Immature natural killer cell (primary cell): Measurements from ENCODE around the gene TMEM201. TPM values are rescaled to one million over a fixed set of nuclear protein-coding genes. Genes with fewer than 3 reads are reported as not detected.
A peak's percentile ranks its signal among the peaks of the same experiment; 100 is the strongest.
"Not testable (repeated sequence)": the region's sequence is repeated elsewhere in the genome, so short reads cannot be mapped to it uniquely, and the experiment has no call there.

Source experiments
- DNase-seq, 3 donors: peaks; one replicate each; pipeline ENCODE4 v3.0.0; 2022; ENCODE audit warnings: mixed read lengths in 1 of 3
- H3K27ac Mint-ChIP-seq, 6 donors: one replicate each; pipeline ENCODE4 v1.8.0; 2020; ENCODE audit warnings: mixed read lengths in 6 of 6, mild to moderate bottlenecking in 5 of 6, inconsistent platforms in 4 of 6, moderate library complexity in 3 of 6
- H3K27me3 Mint-ChIP-seq, 3 donors: one replicate each; pipeline ENCODE4 v1.8.0; 2020 to 2021; ENCODE audit warnings: low read depth in 3 of 3, mild to moderate bottlenecking in 3 of 3, mixed read lengths in 3 of 3, moderate library complexity in 3 of 3, inconsistent platforms in 1 of 3
- H3K36me3 Mint-ChIP-seq, 3 donors: one replicate each; pipeline ENCODE4 v1.8.0; 2020; ENCODE audit warnings: mixed read lengths in 3 of 3, inconsistent platforms in 2 of 3, mild to moderate bottlenecking in 2 of 3
- H3K4me1 Mint-ChIP-seq, 2 donors: one replicate each; pipeline ENCODE4 v1.8.0; 2020; ENCODE audit warnings: inconsistent platforms in 2 of 2, mild to moderate bottlenecking in 2 of 2, mixed read lengths in 2 of 2, moderate library complexity in 1 of 2
- H3K4me3 Mint-ChIP-seq, 5 donors: one replicate each; pipeline ENCODE4 v1.8.0; 2020; ENCODE audit warnings: mild to moderate bottlenecking in 5 of 5, mixed read lengths in 5 of 5, inconsistent platforms in 3 of 5, moderate library complexity in 3 of 5
- H3K9me3 Mint-ChIP-seq, 6 donors: one replicate each; pipeline ENCODE4 v1.8.0; 2020; ENCODE audit warnings: mild to moderate bottlenecking in 6 of 6, mixed read lengths in 6 of 6, inconsistent platforms in 4 of 6, moderate library complexity in 3 of 6
- polyA plus RNA-seq, 3 donors: library from polyadenylated mRNA; unstranded; fragments of 300-500 nt; fragmentation: Illumina TruSeq; gene quantifications; one replicate each; pipeline ENCODE4 v1.2.3, GENCODE V29; 2021

Gene TMEM201
- polyA plus RNA-seq, 3 donors from 2014 or later = 1.1 to 2.3 (median 1.3) TPM

DNA sequence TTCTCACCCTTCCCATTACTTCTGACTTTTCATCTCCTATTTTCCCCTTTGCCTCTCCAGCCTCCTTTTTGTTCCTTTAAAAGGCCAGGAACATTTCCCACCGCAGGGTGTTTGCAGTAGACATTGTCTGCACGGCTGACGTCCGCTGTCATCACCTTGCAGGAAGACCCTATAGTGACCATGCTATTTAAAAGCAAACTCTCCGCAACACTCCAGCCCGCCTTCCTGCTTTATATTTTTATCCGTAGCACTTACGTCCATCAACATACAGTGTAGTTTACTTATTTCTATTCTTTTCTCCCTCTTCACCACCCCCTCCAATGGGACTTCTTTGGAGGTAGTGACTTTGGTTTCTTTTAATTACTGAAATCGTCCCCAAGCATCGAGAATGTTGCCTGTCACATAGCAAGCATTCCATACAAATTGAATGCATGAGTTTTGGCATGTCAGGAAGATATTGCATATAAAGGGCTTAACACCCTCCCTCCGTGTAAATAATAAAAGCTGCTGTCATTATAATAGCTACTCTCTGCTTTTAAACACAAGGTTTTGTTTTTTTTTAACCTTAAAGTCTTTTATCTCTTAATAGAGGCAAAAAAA is 29.7 kb upstream of the TMEM201 start:
- Mint-ChIP-seq H3K9me3 (no peaks in the 10 kb centered on the region), H3K27me3 (peaks cover 0 to 3% (median 0%) of the 10 kb centered on the region in 3 donors), H3K4me1 (peaks cover 0 to 7% of the 10 kb centered on the region in 2 donors), H3K4me3 (no peak overlapping the region), H3K27ac (no peak overlapping the region), H3K36me3 (peaks cover 10 to 30% (median 12%) of the 10 kb centered on the region in 3 donors)
- DNase-seq = no peak

DNA sequence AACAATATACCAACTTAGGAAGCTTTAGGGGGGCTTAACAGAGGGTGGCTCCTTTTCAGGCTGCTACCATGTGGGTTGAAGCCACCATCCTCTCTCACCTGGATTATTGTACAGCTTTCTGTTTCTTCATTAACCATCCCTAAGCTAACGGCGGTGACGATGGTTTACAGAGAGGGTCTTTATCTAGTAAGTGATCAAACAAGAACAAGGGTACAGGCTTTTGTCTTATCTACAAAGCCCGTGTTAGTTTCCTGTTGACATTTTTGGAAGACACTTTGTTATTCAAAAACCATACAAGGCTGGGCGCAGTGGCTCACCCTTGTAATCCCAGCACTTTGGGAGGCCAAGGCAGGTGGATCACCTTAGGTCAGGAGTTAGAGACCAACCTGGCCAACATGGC is 29.0 kb upstream of the TMEM201 start:
- H3K9me3 Mint-ChIP-seq = no peaks in the 10 kb centered on the region
- no peak overlapping the region for H3K4me3 Mint-ChIP-seq
- DNase-seq = no peak
- peaks cover 0 to 3% (median 0%) of the 10 kb centered on the region in 3 donors for H3K27me3 Mint-ChIP-seq
- H3K36me3 Mint-ChIP-seq = peaks cover 10 to 33% (median 12%) of the 10 kb centered on the region in 3 donors
- peaks cover 0 to 7% of the 10 kb centered on the region in 2 donors for H3K4me1 Mint-ChIP-seq
- no peak overlapping the region for H3K27ac Mint-ChIP-seq

DNA sequence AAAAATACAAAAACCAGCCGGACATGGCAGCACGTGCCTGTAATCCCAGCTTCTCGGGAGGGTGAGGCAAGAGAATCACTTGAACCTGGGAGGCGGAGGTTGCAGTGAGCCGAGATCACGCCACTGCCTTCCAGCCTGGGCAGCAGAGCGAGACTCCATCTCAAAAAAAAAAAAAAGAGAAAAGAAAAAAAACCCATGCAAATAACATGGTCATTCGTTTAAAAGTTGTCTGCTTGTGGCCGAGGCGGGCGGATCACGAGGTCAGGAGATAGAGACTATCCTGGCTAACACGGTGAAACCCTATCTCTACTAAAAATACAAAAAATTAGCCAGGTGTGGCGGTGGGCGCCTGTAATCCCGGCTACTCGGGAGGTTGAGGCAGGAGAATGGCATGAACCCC is 28.6 kb upstream of the TMEM201 start:
- not testable (repeated sequence) for H3K9me3 Mint-ChIP-seq, H3K27me3 Mint-ChIP-seq, H3K4me1 Mint-ChIP-seq, DNase-seq, H3K27ac Mint-ChIP-seq, H3K4me3 Mint-ChIP-seq
- peaks cover 10 to 32% (median 12%) of the 10 kb centered on the region in 3 donors for H3K36me3 Mint-ChIP-seq

DNA sequence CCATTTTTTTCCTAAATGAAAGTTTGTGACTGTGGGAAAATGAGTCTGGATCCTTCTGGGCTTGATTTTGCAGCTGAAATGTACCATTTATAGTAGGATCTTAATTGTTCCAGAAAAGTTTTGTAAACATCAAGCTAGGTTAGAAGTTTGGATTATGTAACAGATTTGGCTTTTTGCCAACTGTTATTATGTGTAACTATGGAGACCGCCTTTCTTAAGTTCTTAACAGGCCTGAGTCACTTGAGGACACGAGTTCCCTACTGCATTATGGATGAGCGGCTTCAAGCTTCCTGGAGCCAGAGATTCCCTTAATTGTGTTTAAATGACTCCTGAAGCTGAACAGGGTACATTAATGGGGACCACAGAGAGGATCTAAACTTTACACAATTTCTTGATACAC is 27.3 kb upstream of the TMEM201 start:
- Mint-ChIP-seq H3K27me3 (peaks cover 0 to 3% (median 3%) of the 10 kb centered on the region in 3 donors), H3K4me3 (no peak overlapping the region), H3K36me3 (peaks cover 0 to 20% (median 3%) of the 10 kb centered on the region in 3 donors), H3K9me3 (no peaks in the 10 kb centered on the region), H3K27ac (no peak overlapping the region), H3K4me1 (peaks cover 0 to 7% of the 10 kb centered on the region in 2 donors)
- DNase-seq = no peak

DNA sequence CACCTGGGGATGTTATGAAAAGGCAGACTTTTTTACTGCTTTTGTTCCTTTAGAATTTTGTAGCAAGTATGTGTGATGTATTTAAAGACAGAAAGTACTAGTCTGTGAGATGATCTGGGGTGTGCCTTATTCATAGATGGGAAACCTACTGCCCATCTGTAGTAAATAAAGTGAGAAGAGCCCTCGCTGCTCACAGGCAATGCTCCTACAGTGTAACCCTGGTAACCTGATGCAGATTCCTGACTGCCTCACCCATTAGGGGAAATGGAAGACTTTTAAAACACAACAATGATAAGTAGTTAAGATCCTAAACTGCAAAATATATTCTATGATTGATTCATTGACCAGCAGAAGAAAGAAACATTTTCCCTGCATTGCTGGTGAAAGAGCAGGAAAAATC is 19.4 kb upstream of the TMEM201 start:
- Mint-ChIP-seq H3K9me3 (no peaks in the 10 kb centered on the region), H3K36me3 (peaks cover 0 to 14% (median 0%) of the 10 kb centered on the region in 3 donors), H3K27ac (no peak overlapping the region), H3K27me3 (peaks cover 0 to 5% (median 0%) of the 10 kb centered on the region in 3 donors), H3K4me1 (no peaks in the 10 kb centered on the region), H3K4me3 (no peak overlapping the region)
- no peak for DNase-seq

DNA sequence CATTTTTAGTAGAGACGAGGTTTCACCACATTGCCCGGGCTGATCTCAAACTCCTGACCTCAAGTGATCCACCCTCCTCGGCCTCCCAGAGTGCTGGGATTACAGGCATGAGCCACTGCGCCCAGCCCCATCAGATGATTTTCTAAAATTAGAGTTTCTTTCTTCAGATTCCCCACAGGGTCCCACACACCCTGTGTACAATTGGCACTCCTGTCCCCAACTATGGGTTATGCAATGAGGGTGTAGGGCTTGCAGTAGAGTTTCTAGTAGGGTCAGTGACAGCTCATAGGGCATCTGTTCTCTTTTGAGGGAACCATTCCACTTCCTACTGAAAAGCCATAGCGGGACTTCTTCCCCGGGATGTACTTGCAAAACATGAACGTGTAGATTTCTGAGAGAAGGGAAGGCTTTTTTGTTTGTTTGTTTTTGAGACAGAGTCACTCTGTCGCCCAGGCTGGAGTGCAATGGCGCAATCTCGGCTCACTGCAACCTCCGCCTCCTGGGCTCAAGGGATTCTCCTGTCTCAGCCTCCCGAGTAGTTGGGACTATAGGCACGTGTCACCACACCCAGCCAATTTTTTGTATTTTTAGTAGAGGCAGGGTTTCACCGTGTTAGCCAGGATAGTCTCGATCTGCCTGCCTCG is 17.7 kb upstream of the TMEM201 start:
- H3K9me3 Mint-ChIP-seq = not testable (repeated sequence)
- H3K36me3 Mint-ChIP-seq = peaks cover 0 to 17% (median 0%) of the 10 kb centered on the region in 3 donors

DNA sequence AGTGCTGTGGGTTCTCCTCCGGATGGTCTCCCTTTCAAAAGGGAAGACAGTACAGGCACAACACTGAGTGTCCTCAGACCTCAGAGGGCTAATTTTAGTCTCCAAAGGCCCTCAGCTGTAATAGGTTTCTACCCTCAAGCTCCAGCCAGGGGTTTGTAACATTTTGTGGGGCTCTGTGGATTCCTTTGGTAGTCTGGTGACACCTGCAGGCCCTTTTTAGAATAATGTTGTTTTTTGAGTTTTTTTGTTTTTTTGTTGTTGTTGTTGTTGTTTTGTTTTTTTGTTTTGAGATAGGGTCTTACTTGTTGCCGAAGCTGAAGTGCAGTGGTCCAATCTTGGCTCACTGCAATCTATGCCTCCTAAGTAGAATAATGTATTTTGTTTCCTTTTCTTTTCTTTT is 15.0 kb upstream of the TMEM201 start:
- H3K4me1 Mint-ChIP-seq = no peaks in the 10 kb centered on the region
- H3K36me3 Mint-ChIP-seq = peaks cover 4 to 23% (median 4%) of the 10 kb centered on the region in 3 donors
- peak in 1 of 3 donors; percentile 12 for DNase-seq
- no peak overlapping the region for H3K27ac Mint-ChIP-seq
- no peaks in the 10 kb centered on the region for H3K9me3 Mint-ChIP-seq
- no peaks in the 10 kb centered on the region for H3K27me3 Mint-ChIP-seq
- H3K4me3 Mint-ChIP-seq = no peak overlapping the region

More for the DNA sequence above, 17.7 kb upstream of the TMEM201 start:
- H3K4me1 Mint-ChIP-seq, H3K27me3 Mint-ChIP-seq, H3K4me3 Mint-ChIP-seq, H3K27ac Mint-ChIP-seq, DNase-seq: not testable (repeated sequence)

DNA sequence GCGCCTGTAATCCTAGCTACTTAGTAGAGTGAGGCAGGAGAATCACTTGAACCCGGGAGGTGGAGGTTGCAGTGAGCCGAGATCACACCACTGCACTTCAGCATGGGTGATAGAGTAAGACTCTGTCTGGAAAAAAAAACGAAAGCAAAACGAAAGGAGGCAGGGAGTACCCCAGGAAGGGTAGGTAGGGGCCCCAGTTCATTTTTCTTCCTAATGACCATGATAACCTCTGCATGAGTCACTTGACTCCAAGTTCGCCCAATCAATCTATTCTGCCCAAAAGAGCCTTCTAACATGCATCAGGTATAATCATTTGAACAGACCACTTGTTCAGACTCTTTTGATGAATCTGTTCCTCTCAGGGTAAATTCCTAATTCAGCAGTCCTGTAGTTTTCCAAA is 13.2 kb upstream of the TMEM201 start:
- Mint-ChIP-seq H3K4me3 (no peak overlapping the region), H3K4me1 (no peaks in the 10 kb centered on the region), H3K36me3 (peaks cover 4 to 17% (median 4%) of the 10 kb centered on the region in 3 donors), H3K9me3 (no peaks in the 10 kb centered on the region), H3K27me3 (no peaks in the 10 kb centered on the region), H3K27ac (no peak overlapping the region)
- DNase-seq = no peak

DNA sequence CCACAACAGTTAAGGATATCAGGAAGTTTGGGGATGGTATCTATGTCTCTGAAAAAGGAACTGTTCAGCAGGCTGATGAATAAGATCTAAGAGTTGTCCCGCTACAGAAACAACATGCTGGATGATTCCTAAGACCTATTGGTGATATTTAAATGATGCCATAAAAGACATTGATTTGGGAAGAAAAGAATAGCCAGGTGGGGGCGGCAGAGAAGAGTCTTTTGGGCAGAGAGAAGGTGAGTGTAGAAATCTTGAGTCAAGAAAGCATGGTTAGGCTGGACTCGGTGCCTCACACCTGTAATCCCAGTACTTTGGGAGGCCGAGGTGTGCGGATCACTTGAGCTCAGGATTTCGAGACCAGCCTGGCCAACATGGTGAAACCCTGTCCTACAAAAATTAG is 11.8 kb upstream of the TMEM201 start:
- no peaks in the 10 kb centered on the region for H3K27me3 Mint-ChIP-seq
- no peak for DNase-seq
- H3K9me3 Mint-ChIP-seq = no peaks in the 10 kb centered on the region
- peaks cover 4 to 14% (median 4%) of the 10 kb centered on the region in 3 donors for H3K36me3 Mint-ChIP-seq
- no peaks in the 10 kb centered on the region for H3K4me1 Mint-ChIP-seq
- peak overlapping the region in 1 of 6 donors; percentile 47 for H3K27ac Mint-ChIP-seq
- no peak overlapping the region for H3K4me3 Mint-ChIP-seq

DNA sequence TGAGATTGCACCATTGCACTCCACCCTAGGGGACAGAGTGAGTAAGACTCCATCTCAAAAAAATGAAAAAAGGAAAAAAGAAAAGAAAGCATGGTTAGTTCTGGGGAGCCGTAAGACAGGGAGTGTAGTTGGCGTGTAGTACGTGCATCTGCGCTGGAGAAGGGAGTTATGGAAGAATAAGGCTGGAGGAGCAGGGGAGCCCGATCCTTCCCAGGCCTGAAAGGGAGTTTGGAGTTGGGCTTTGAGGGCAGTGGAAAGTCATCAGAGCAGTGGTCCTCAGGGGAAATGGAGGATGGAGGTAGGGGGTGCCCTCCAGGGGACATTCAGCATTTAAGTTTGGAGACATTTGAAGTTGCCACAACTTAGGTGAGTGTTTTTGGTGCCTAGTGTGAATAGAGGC is 11.3 kb upstream of the TMEM201 start:
- no peaks in the 10 kb centered on the region for H3K4me1 Mint-ChIP-seq
- no peaks in the 10 kb centered on the region for H3K9me3 Mint-ChIP-seq

DNA sequence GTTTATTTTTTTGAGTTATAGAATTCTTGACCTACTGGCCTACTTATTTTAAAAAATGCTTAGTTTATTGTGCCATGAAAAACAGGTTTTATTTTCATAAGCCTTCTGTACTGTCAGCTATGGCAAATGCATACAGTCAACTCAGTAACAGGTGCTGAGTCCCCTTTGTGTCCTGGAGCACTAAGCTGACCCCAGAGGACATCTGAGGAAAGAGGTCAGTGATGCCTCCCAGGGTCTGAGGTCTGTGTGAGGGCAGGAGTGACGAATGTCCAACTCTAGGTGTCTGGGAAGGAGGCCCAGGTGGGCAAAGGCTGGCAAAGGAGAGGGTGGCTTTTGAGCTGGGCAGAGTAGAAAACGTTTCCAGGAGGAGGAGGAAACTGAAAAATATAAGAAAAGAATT is 7.8 kb upstream of the TMEM201 start:
- no peak overlapping the region for H3K4me3 Mint-ChIP-seq
- no peaks in the 10 kb centered on the region for H3K4me1 Mint-ChIP-seq
- peaks cover 0 to 3% (median 0%) of the 10 kb centered on the region in 3 donors for H3K27me3 Mint-ChIP-seq
- H3K36me3 Mint-ChIP-seq = peaks cover 4 to 13% (median 7%) of the 10 kb centered on the region in 3 donors
- H3K27ac Mint-ChIP-seq = peak overlapping the region in 1 of 6 donors; percentile 13
- H3K9me3 Mint-ChIP-seq = no peaks in the 10 kb centered on the region
- no peak for DNase-seq

More for the DNA sequence above, 11.3 kb upstream of the TMEM201 start:
- no peak for DNase-seq
- H3K27me3 Mint-ChIP-seq = peaks cover 0 to 3% (median 0%) of the 10 kb centered on the region in 3 donors
- no peak overlapping the region for H3K27ac Mint-ChIP-seq
- no peak overlapping the region for H3K4me3 Mint-ChIP-seq
- H3K36me3 Mint-ChIP-seq = peaks cover 4 to 12% (median 4%) of the 10 kb centered on the region in 3 donors

DNA sequence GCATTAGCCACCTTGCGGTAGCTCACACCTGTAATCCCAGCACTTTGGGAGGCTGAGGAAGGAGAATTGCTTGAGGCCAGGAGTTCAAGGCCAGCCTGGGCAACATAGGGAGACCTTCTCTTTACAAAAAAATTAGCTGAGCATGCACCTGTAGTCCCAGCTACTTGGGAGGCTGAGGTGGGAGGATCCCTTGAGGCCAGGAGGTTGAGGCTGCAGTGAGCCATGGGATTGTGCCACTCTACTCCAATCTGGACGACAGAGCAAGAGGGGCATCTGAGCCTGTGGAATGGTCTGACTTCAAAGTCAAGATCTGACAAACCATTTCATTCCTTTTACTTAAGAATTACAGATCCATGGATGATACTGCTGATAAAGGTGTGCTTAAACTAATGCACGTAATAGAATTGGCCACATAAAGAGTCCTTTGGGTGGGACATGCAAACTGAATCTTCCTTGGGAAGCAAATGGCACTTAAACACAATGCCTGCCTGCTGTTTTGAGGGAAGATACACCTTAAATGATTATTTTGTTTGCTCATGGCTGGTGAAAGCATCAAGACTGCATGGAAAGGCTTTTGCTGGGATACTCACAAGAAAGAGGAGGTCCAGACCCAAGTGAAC is 2.5 kb upstream of the TMEM201 start:
- peaks cover 0 to 3% (median 3%) of the 10 kb centered on the region in 3 donors for H3K36me3 Mint-ChIP-seq
- peaks cover 11 to 14% of the 10 kb centered on the region in 2 donors for H3K4me1 Mint-ChIP-seq
- H3K9me3 Mint-ChIP-seq = no peaks in the 10 kb centered on the region
- DNase-seq = no peak
- peaks cover 0 to 3% (median 2%) of the 10 kb centered on the region in 3 donors for H3K27me3 Mint-ChIP-seq
- no peak overlapping the region for H3K27ac Mint-ChIP-seq
- no peak overlapping the region for H3K4me3 Mint-ChIP-seq

DNA sequence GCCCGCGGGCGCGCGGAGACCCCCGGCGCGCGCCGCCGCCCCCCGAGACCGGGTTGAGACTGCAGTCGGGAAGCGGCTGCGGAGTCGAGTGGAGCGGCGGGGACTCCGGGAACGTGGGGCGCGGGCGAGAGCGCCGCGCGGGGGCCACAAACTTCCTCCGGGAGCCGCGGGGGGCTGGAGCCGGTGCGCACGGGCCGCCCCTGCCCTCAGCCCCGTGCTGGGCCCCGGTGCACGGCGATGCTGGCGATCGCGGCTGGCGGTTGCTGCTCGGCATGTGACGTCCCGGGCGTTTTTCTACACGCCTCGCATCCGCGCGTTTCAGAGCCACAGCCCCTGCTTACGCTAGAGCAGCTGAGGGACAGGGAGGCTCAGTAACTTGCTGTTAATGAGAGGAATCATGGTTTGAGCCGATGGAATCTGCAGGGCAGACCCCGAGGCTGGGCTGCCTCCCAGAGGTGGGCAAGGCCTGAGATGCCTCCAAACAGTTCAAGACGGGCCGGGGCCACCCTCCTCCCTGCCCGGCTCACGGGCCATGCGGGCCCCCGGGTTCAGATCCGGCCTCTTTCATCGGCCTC is 520 bp downstream of the TMEM201 start:
- Mint-ChIP-seq H3K36me3 (no peaks in the 10 kb centered on the region), H3K27me3 (peaks cover 0 to 2% (median 2%) of the 10 kb centered on the region in 3 donors), H3K4me1 (peaks cover 16 to 21% of the 10 kb centered on the region in 2 donors), H3K4me3 (peak overlapping the region; percentile 82 to 86 (median 84)), H3K9me3 (no peaks in the 10 kb centered on the region), H3K27ac (peak overlapping the region in 4 of 6 donors; percentile 17 to 84 (median 68))
- peak in 2 of 3 donors; percentile 21 to 32 for DNase-seq

DNA sequence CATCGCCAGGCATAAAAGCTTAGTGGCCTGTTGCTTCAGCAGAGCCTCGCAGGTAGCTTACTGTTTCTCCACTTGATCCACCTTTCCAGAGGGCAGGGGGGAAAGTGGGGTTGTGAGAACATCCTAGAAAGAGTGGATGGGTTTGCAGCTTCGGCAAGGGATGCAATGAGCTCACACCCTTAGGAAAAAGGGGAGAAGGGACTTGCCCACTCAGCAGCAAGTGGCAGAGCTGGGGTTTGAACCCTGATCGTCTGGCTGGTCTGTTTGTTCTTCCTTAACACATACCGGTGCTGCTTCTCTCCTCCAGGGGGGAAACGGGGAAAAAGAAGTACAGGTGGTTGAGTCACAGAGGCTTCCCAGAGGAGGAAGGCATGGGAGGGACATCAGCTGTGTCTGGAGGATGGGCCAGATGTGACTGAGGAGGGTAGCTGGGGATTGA is 1.0 kb downstream of the TMEM201 start:
- Mint-ChIP-seq H3K27ac (peak overlapping the region in 4 of 6 donors; percentile 17 to 72 (median 52)), H3K4me1 (peaks cover 16 to 21% of the 10 kb centered on the region in 2 donors)

More for the DNA sequence above, 1.0 kb downstream of the TMEM201 start:
- H3K27me3 Mint-ChIP-seq = peaks cover 0 to 2% (median 2%) of the 10 kb centered on the region in 3 donors
- peak overlapping the region; percentile 82 to 86 (median 84) for H3K4me3 Mint-ChIP-seq
- H3K36me3 Mint-ChIP-seq = no peaks in the 10 kb centered on the region
- DNase-seq = no peak
- H3K9me3 Mint-ChIP-seq = no peaks in the 10 kb centered on the region
